BJ (cell line): ENCODE measurements around the gene PDZRN4. TPM values are rescaled to one million over a fixed set of nuclear protein-coding genes. Genes with fewer than 3 reads are reported as not detected.
"Not testable (repeated sequence)": the region's sequence is repeated elsewhere in the genome, so short reads cannot be mapped to it uniquely, and the experiment has no call there.

Source experiments
- CTCF ChIA-PET: fragments of 350-600 bp; formaldehyde crosslinking; extraction: SDS; loops from one replicate; lab custom pipeline; 2021; ENCODE audit warnings: antibody characterized with exemption, inconsistent platforms; lab: Yijun Ruan, JAX
- POLR2A ChIA-PET: fragments of 300-600 bp; sonication (Branson Sonifier 250); formaldehyde crosslinking; extraction: SDS; loops from one replicate; lab custom pipeline; 2021; ENCODE audit warnings: antibody characterized with exemption; lab: Charles Lee
- DNase-seq: peaks from one replicate; pipeline ENCODE4 v3.0.0-alpha.2; 2011; ENCODE audit warnings: low read depth
- H3K27me3 ChIP-seq: 2 replicates; pipeline ENCODE4 v1.6.0; 2011; ENCODE audit warnings: low read length; ENCODE audit not compliant: control insufficient read depth, insufficient read depth
- H3K36me3 ChIP-seq: 2 replicates; pipeline ENCODE4 v1.5.1; 2011; ENCODE audit warnings: low read length; ENCODE audit not compliant: control insufficient read depth, insufficient read depth
- H3K4me3 ChIP-seq: 2 replicates; pipeline ENCODE4 v1.5.1; 2011; ENCODE audit warnings: low read depth, mild to moderate bottlenecking, control low read depth, low read length
- polyA plus RNA-seq: library from polyadenylated mRNA; depleted of rRNA; stranded (reverse); fragments of >200 nt; gene quantifications from 2 replicates; pipeline ENCODE4 v1.2.3, GENCODE V29; 2011
- TF ChIP-seq, protein P1 (sequence below): IDR thresholded peaks from 2 replicates; pipeline ENCODE4 v1.5.1; 2011; ENCODE audit warnings: low read depth, mild to moderate bottlenecking, control low read depth, inconsistent platforms, low read length, moderate library complexity; ENCODE audit not compliant: insufficient read depth

PDZRN4 gene
- polyA plus RNA-seq, 1 experiment, result not detected

DNA sequence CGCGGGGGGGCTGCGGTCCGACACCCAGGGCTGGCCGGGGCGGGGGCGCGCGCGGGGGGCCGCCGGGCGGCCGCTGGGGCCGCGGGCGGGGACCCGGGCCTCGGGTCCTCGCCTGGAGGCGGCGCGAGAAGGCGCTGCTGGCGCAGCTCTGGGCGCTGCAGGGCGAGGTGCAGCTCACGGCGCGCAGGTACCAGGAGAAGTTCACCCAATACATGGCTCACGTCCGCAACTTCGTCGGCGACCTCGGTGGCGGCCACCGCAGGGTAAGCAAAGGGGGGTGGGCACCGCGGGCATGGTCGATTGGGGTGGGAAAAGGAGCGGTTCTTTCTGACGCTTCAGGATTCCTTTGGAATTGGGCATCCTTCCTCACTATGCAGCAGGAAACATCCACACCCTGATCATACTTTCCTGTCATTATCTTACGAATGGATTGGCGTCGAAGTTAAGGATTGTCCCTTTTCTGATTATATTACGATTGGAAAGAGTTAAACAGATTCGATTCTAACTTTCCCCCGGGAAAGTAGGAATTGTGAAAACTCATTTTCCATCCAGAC lies 798 bp downstream of the PDZRN4 start:
- TF ChIP-seq, protein P1, sequence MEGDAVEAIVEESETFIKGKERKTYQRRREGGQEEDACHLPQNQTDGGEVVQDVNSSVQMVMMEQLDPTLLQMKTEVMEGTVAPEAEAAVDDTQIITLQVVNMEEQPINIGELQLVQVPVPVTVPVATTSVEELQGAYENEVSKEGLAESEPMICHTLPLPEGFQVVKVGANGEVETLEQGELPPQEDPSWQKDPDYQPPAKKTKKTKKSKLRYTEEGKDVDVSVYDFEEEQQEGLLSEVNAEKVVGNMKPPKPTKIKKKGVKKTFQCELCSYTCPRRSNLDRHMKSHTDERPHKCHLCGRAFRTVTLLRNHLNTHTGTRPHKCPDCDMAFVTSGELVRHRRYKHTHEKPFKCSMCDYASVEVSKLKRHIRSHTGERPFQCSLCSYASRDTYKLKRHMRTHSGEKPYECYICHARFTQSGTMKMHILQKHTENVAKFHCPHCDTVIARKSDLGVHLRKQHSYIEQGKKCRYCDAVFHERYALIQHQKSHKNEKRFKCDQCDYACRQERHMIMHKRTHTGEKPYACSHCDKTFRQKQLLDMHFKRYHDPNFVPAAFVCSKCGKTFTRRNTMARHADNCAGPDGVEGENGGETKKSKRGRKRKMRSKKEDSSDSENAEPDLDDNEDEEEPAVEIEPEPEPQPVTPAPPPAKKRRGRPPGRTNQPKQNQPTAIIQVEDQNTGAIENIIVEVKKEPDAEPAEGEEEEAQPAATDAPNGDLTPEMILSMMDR, result no peak
- peaks cover 24% of the 10 kb centered on the region for H3K27me3 ChIP-seq
- POLR2A ChIA-PET, result no interaction called here
- no peak for DNase-seq
- H3K36me3 ChIP-seq, result no peaks in the 10 kb centered on the region
- H3K4me3 ChIP-seq, result no peak overlapping the region
- CTCF ChIA-PET, result no interaction called here

- CTCF ChIA-PET, result interaction anchor here (0.7 to 1.0 kb wide), 2 partner anchors 13 to 23 kb away, joined by 3 to 5 read pairs; no protein-coding TSS in a partner anchor
- no peak overlapping the region for H3K4me3 ChIP-seq
- TF ChIP-seq, protein P1, result no peak
- H3K36me3 ChIP-seq, result no peaks in the 10 kb centered on the region
- H3K27me3 ChIP-seq, result peaks cover 24% of the 10 kb centered on the region
- no peak for DNase-seq
- POLR2A ChIA-PET, result no interaction called here
Observed at GRCh38 chr12:41189395-41190251, 1.5 kb downstream of the PDZRN4 start.

GRCh38 chr12:41190338-41190737 lies 2.2 kb downstream of the PDZRN4 start:
- TF ChIP-seq, protein P1, result peak; percentile 35
- DNase-seq, result no peak
- ChIA-PET POLR2A (no interaction called here), CTCF (interaction anchor here (0.7 to 1.0 kb wide), 3 partner anchors 12 to 90 kb away, joined by 3 to 5 read pairs (median 3); no protein-coding TSS in a partner anchor)
- Histone ChIP-seq H3K27me3 (peaks cover 24% of the 10 kb centered on the region), H3K36me3 (no peaks in the 10 kb centered on the region), H3K4me3 (no peak overlapping the region)

GRCh38 chr12:41191549-41191948 lies 3.4 kb downstream of the PDZRN4 start:
- POLR2A ChIA-PET, H3K36me3 ChIP-seq, DNase-seq, CTCF ChIA-PET, H3K4me3 ChIP-seq: not testable (repeated sequence)
- H3K27me3 ChIP-seq, result peaks cover 24% of the 10 kb centered on the region

GRCh38 chr12:41193311-41193710 lies 5.2 kb downstream of the PDZRN4 start:
- no peaks in the 10 kb centered on the region for H3K36me3 ChIP-seq
- no peak overlapping the region for H3K4me3 ChIP-seq
- H3K27me3 ChIP-seq, result peaks cover 14% of the 10 kb centered on the region
- no peak for DNase-seq
- TF ChIP-seq, protein P1, result no peak
- POLR2A ChIA-PET, result no interaction called here
- CTCF ChIA-PET, result no interaction called here
